ENCODE measurements around the gene CDC26.

The CDC26 gene

GRCh38 chr9:113269871-113270270 is 5.5 kb downstream of the CDC26 start:
- no peak overlapping the region for H2AFZ ChIP-seq (ENCODE audit: low read depth, low read length, severe bottlenecking)

GRCh38 chr9:113269355-113269754 is 6.0 kb downstream of the CDC26 start:
- H3K27ac ChIP-seq (ENCODE audit: low read depth, low read length) = no peak overlapping the region
- no peak overlapping the region for H2AFZ ChIP-seq (ENCODE audit: low read depth, low read length, severe bottlenecking)
- no peaks in the 10 kb centered on the region for H4K20me1 ChIP-seq (ENCODE audit: low read depth, low read length)
- H3K4me2 ChIP-seq (ENCODE audit: low read depth, low read length, poor library complexity, severe bottlenecking) = no peak overlapping the region
- no peaks in the 10 kb centered on the region for H3K9me3 ChIP-seq (ENCODE audit: insufficient read depth, low read length)
- H3K9me2 ChIP-seq (replicated peaks; ENCODE audit: insufficient read depth, low read length) = no peaks in the 10 kb centered on the region
- H3F3A ChIP-seq (ENCODE audit: insufficient read depth) = no peaks in the 10 kb centered on the region
- H3K79me2 ChIP-seq (ENCODE audit: insufficient read depth, low read length) = peaks cover 16% of the 10 kb centered on the region; the same call in 1 of the 2 replicates
- no peak overlapping the region for H3K4me3 ChIP-seq (ENCODE audit: insufficient read depth, low read length, poor library complexity, severe bottlenecking)
- TF ChIP-seq CTCF (IDR thresholded peaks at IDR 0.05; ENCODE audit: insufficient read depth, low read length, poor library complexity, severe bottlenecking) (no peak), EZH2phosphoT487 (conservative IDR thresholded peaks at IDR 0.05; ENCODE audit: low read length) (no peak)
- peaks cover 23% of the 10 kb centered on the region; the same call in 1 of the 2 replicates for H3K36me3 ChIP-seq (ENCODE audit: low read length)
- H3K27me3 ChIP-seq (ENCODE audit: low read length) = no peaks in the 10 kb centered on the region
- H3K9ac ChIP-seq (ENCODE audit: low read length) = no peak overlapping the region

More at GRCh38 chr9:113269871-113270270, 5.5 kb downstream of the CDC26 start:
- H3K27ac ChIP-seq (ENCODE audit: low read depth, low read length) = no peak overlapping the region
- H3K4me3 ChIP-seq (ENCODE audit: insufficient read depth, low read length, poor library complexity, severe bottlenecking) = no peak overlapping the region
- H4K20me1 ChIP-seq (ENCODE audit: low read depth, low read length) = no peaks in the 10 kb centered on the region
- no peaks in the 10 kb centered on the region for H3K9me3 ChIP-seq (ENCODE audit: insufficient read depth, low read length)
- no peak overlapping the region for H3K9ac ChIP-seq (ENCODE audit: low read length)
- no peaks in the 10 kb centered on the region for H3K9me2 ChIP-seq (replicated peaks; ENCODE audit: insufficient read depth, low read length)
- peaks cover 20% of the 10 kb centered on the region; the same call in 1 of the 2 replicates for H3K79me2 ChIP-seq (ENCODE audit: insufficient read depth, low read length)
- peaks cover 23% of the 10 kb centered on the region; the same call in 1 of the 2 replicates for H3K36me3 ChIP-seq (ENCODE audit: low read length)
- TF ChIP-seq EZH2phosphoT487 (conservative IDR thresholded peaks at IDR 0.05; ENCODE audit: low read length) (no peak), CTCF (IDR thresholded peaks at IDR 0.05; ENCODE audit: insufficient read depth, low read length, poor library complexity, severe bottlenecking) (no peak)
- no peak overlapping the region for H3K4me2 ChIP-seq (ENCODE audit: low read depth, low read length, poor library complexity, severe bottlenecking)
- no peaks in the 10 kb centered on the region for H3K27me3 ChIP-seq (ENCODE audit: low read length)
- peaks cover 4% of the 10 kb centered on the region; the same call in 1 of the 2 replicates for H3F3A ChIP-seq (ENCODE audit: insufficient read depth)

- Histone ChIP-seq H3K27ac (ENCODE audit: low read depth, low read length) (no peak overlapping the region), H3K9me3 (ENCODE audit: insufficient read depth, low read length) (no peaks in the 10 kb centered on the region), H3K9me2 (replicated peaks; ENCODE audit: insufficient read depth, low read length) (no peaks in the 10 kb centered on the region), H3F3A (ENCODE audit: insufficient read depth) (no peaks in the 10 kb centered on the region), H3K4me2 (ENCODE audit: low read depth, low read length, poor library complexity, severe bottlenecking) (no peak overlapping the region), H3K9ac (ENCODE audit: low read length) (no peak overlapping the region), H3K36me3 (ENCODE audit: low read length) (peaks cover 21% of the 10 kb centered on the region; the same call in 1 of the 2 replicates), H3K27me3 (ENCODE audit: low read length) (no peaks in the 10 kb centered on the region), H4K20me1 (ENCODE audit: low read depth, low read length) (no peaks in the 10 kb centered on the region), H2AFZ (ENCODE audit: low read depth, low read length, severe bottlenecking) (no peak overlapping the region), H3K79me2 (ENCODE audit: insufficient read depth, low read length) (0 out of 2 replicates have a peak, but pooled peaks cover 4% of the 10 kb centered on the region), H3K4me3 (ENCODE audit: insufficient read depth, low read length, poor library complexity, severe bottlenecking) (no peak overlapping the region)
- no peak for TF ChIP-seq EZH2phosphoT487 (conservative IDR thresholded peaks at IDR 0.05; ENCODE audit: low read length)
- no peak for TF ChIP-seq CTCF (IDR thresholded peaks at IDR 0.05; ENCODE audit: insufficient read depth, low read length, poor library complexity, severe bottlenecking)
Measured at GRCh38 chr9:113267911-113268566, 7.3 kb downstream of the CDC26 start.

Measured in SU-DHL-6 (cell line).